HG03095 (cell line): ENCODE measurements around the gene ZNF383.
A peak's percentile ranks its signal among the peaks of the same experiment; 100 is the strongest.
"Not testable (repeated sequence)": the region's sequence is repeated elsewhere in the genome, so short reads cannot be mapped to it uniquely, and the experiment has no call there.

Experiments used
- ATAC-seq: cut with Tn5 transposase; IDR thresholded peaks from one replicate; pipeline ENCODE4 v1.9.1; 2021; ENCODE audit warnings: moderate library complexity; ENCODE audit not compliant: unreplicated experiment

Gene ZNF383

GRCh38 chr19:37217775-37218591 lies at the start of gene ZNF383:
TSS of gene ZNF383 (plus strand) at chr19:37218214. CDS start at chr19:37230454, 12,240 bp downstream.
- peak; percentile 80 for ATAC-seq

- ATAC-seq = peak; percentile 93
Observed at GRCh38 chr19:37172368-37173366, 45.3 kb upstream of the ZNF383 start, which contains the start of gene ZNF585A. TSS of gene ZNF585A (minus strand) at chr19:37172695. CDS start at chr19:37169910, 2,785 bp downstream.

GRCh38 chr19:37186071-37186470 lies 31.9 kb upstream of the ZNF383 start:
- not testable (repeated sequence) for ATAC-seq

GRCh38 chr19:37195248-37195647 lies 22.8 kb upstream of the ZNF383 start:
- not testable (repeated sequence) for ATAC-seq

GRCh38 chr19:37197115-37197514 lies 20.9 kb upstream of the ZNF383 start:
- not testable (repeated sequence) for ATAC-seq

GRCh38 chr19:37197768-37198167 lies 20.2 kb upstream of the ZNF383 start:
- ATAC-seq = no peak

- ATAC-seq = no peak
Observed at GRCh38 chr19:37217480-37217774, 587 bp upstream of the ZNF383 start.

- no peak for ATAC-seq
Observed at GRCh38 chr19:37218592-37218935, 550 bp downstream of the ZNF383 start.

GRCh38 chr19:37220383-37220782 lies 2.4 kb downstream of the ZNF383 start:
- no peak for ATAC-seq

- ATAC-seq = no peak
Observed at GRCh38 chr19:37221136-37221535, 3.1 kb downstream of the ZNF383 start.

GRCh38 chr19:37226248-37226647 lies 8.2 kb downstream of the ZNF383 start:
- no peak for ATAC-seq

- no peak for ATAC-seq
Observed at GRCh38 chr19:37227996-37228395, 10.0 kb downstream of the ZNF383 start.

- no peak for ATAC-seq
Observed at GRCh38 chr19:37243206-37243632, 25.2 kb downstream of the ZNF383 start.

GRCh38 chr19:37251308-37252229 lies 33.6 kb downstream of the ZNF383 start:
- ATAC-seq = no peak

- not testable (repeated sequence) for ATAC-seq
Observed at GRCh38 chr19:37263028-37263427, 45.0 kb downstream of the ZNF383 start.

GRCh38 chr19:37267005-37267404 lies 49.0 kb downstream of the ZNF383 start:
- not testable (repeated sequence) for ATAC-seq

GRCh38 chr19:37267755-37268154 lies 49.7 kb downstream of the ZNF383 start:
- not testable (repeated sequence) for ATAC-seq

GRCh38 chr19:37280656-37281055 lies 62.6 kb downstream of the ZNF383 start:
- ATAC-seq = not testable (repeated sequence)

GRCh38 chr19:37284020-37284419 lies 66.0 kb downstream of the ZNF383 start:
- ATAC-seq = not testable (repeated sequence)

- not testable (repeated sequence) for ATAC-seq
Observed at GRCh38 chr19:37289229-37289628, 71.2 kb downstream of the ZNF383 start.
